Heart left ventricle (tissue), 13 donors: ENCODE measurements around the gene SCEL.

ENCODE experiments used
- CTCF ChIP-seq, 12 donors: fragments of 200-600 bp; sonication (generic) in 4 of 12; IDR thresholded peaks; one replicate each; pipeline versions ENCODE4 v1.5.0 to v1.8.0; 2018 to 2022; ENCODE audit warnings: antibody characterized with exemption in 12 of 12, mild to moderate bottlenecking in 5 of 12
- POLR2A ChIP-seq, 2 donors: fragments of 450-650 bp; IDR thresholded peaks; one replicate each; pipeline ENCODE4 v1.6.1; 2017; ENCODE audit warnings: antibody characterized with exemption in 2 of 2, mild to moderate bottlenecking in 2 of 2, moderate library complexity in 2 of 2
- donor health status: ischemic (EF 13 %, LVEDD 7.1; RV severe dilation, severe dysfunction).
- donor health status: DM: no; HTN: yes; CAD: no.
- donor health status: DM: no; HTN: no; CAD: no.
- donor health status: ischemic (EF 25% LVEDD 6.9; RV normal size, moderate dysfunction).
- donor health status: ischemic (EF 25% LVEDD 5.7; RV mildly dilated, moderate dysfunction).
- donor health status: ischemic (EF 35%, LVEDD 5.7; RV mildly dilated, moderate dysfunction).
- donor health status: nonischemic (EF 11% LVEDD 7.7; RV severe dilation, severe dysfunction).
- donor health status: DM: yes; HTN: yes; CAD: no.
- donor health status: PGD.
- donor health status: ischemic (EF 29% LVEDD 5.4; RV normal size, mild dysfunction).
- donor health status: nonischemic (EF 23%, LVEDD 6.1; RV moderate dilation, normal function).

- TF ChIP-seq POLR2A (IDR thresholded peaks at IDR 0.05), result no peak
- no peak for TF ChIP-seq CTCF (IDR thresholded peaks at IDR 0.05)
These were observed 84.6 kb downstream of the SCEL start for GRCh38 chr13:77620138-77620537.
